ENCODE data around the gene JAK3. TPM values are rescaled to one million over a fixed set of nuclear protein-coding genes. Genes with fewer than 3 reads are reported as not detected.

JAK3 gene
- polyA plus RNA-seq, 3 donors, result 13.8 to 44.6 (median 34.0) TPM

DNA sequence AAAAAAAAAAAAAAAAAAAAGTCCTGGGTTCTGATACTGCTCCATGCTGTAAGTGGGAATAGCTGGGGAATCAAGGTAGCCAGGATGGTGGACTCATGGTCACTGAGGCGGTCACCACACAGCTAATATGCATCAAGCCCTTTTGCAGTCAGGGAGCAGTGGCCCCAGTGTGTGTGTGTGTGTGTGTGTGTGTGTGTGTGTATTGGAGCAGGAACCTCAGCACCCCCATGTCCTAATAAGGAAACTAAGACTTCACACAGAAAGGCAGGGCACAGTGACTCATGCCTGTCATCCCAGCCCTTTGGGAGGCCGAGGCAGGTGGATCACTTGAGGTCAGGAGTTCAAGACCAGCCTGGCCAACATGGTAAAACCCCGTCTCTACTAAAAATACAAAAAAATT lies 40.8 kb downstream of the JAK3 start:
- peaks cover 0 to 3% (median 1%) of the 10 kb centered on the region in 7 donors for H3K9me3 Mint-ChIP-seq
- Histone ChIP-seq H3K4me3 (replicated peaks in 1 of 3; ENCODE audit: low read depth in 2 of 3, low read length in 3 of 3) (no peak overlapping the region), H4K20me1 (ENCODE audit: insufficient read depth, low read length) (no peaks in the 10 kb centered on the region), H3K79me2 (ENCODE audit: insufficient read depth, low read length) (no peaks in the 10 kb centered on the region), H3K9ac (ENCODE audit: insufficient read depth, low read length, poor library complexity, severe bottlenecking) (no peak overlapping the region), H2AFZ (ENCODE audit: insufficient read depth, low read depth, low read length, poor library complexity, severe bottlenecking) (no peak overlapping the region), H3K9me3 (replicated peaks in 1 of 2; ENCODE audit: control insufficient read depth in 1 of 2, insufficient read depth in 1 of 2, low read length in 2 of 2) (no peaks in the 10 kb centered on the region), H3K27ac (ENCODE audit: low read depth in 1 of 2, low read length in 2 of 2) (no peak overlapping the region), H3K4me2 (replicated peaks; ENCODE audit: extremely low read depth, low read length, poor library complexity, severe bottlenecking) (no peak overlapping the region), H3K4me1 (ENCODE audit: control insufficient read depth in 1 of 2, insufficient read depth in 2 of 2, low read length in 2 of 2) (peaks cover 19 to 20% of the 10 kb centered on the region in 2 donors), H3K27me3 (ENCODE audit: control insufficient read depth in 2 of 2, insufficient read depth in 2 of 2, low read length in 2 of 2) (peaks cover 0 to 14% of the 10 kb centered on the region in 2 donors), H3K36me3 (replicated peaks in 1 of 2; ENCODE audit: control insufficient read depth in 1 of 2, insufficient read depth in 2 of 2, low read length in 2 of 2) (no peaks in the 10 kb centered on the region)
- 47% methylated on average over 2 of the region's 3 CpGs for WGBS (ENCODE audit: insufficient coverage)
- H3K36me3 Mint-ChIP-seq, result peaks cover 0 to 6% of the 10 kb centered on the region in 2 donors
- peaks cover 23% of the 10 kb centered on the region for H3K4me1 Mint-ChIP-seq
- H3K27ac Mint-ChIP-seq, result peak overlapping the region in 2 of 7 donors; percentile 36 to 61
- TF ChIP-seq, protein P1, sequence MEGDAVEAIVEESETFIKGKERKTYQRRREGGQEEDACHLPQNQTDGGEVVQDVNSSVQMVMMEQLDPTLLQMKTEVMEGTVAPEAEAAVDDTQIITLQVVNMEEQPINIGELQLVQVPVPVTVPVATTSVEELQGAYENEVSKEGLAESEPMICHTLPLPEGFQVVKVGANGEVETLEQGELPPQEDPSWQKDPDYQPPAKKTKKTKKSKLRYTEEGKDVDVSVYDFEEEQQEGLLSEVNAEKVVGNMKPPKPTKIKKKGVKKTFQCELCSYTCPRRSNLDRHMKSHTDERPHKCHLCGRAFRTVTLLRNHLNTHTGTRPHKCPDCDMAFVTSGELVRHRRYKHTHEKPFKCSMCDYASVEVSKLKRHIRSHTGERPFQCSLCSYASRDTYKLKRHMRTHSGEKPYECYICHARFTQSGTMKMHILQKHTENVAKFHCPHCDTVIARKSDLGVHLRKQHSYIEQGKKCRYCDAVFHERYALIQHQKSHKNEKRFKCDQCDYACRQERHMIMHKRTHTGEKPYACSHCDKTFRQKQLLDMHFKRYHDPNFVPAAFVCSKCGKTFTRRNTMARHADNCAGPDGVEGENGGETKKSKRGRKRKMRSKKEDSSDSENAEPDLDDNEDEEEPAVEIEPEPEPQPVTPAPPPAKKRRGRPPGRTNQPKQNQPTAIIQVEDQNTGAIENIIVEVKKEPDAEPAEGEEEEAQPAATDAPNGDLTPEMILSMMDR (IDR thresholded peaks at IDR 0.05), result no peak
- DNase-seq, result peak; percentile 21 to 51 (median 26)
- H3K4me3 Mint-ChIP-seq, result peak overlapping the region in 1 of 2 donors; percentile 76
- H3K27me3 Mint-ChIP-seq (ENCODE audit: low read depth in 3 of 3), result peaks cover 18 to 32% (median 25%) of the 10 kb centered on the region in 3 donors
- intact Hi-C loops (cut with micrococcal nuclease), result no loop called here

DNA sequence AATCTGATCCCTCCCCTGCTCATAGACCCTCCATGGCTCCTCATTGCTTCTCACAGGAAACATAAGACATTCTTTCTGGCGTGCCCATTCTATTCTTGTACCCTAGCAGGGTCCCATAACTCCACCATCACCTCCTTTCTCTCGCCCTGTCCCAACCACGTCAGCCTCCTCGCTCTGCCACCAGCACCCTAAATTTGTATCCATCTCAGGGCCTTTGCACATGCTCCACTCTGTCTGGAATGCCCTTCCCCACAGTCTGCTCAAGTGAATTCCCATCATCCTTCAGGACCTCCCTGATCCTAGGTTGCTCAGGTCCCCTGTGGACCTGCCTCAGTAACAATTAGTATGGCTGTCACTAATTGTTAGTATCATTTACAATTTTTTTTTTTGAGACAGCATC lies 42.4 kb downstream of the JAK3 start:
- TF ChIP-seq, protein P1 (IDR thresholded peaks at IDR 0.05), result no peak
- H3K27ac ChIP-seq (ENCODE audit: low read depth in 1 of 2, low read length in 2 of 2), result no peak overlapping the region
- H3K79me2 ChIP-seq (ENCODE audit: insufficient read depth, low read length), result no peaks in the 10 kb centered on the region
- no peaks in the 10 kb centered on the region for H3K36me3 ChIP-seq (replicated peaks in 1 of 2; ENCODE audit: control insufficient read depth in 1 of 2, insufficient read depth in 2 of 2, low read length in 2 of 2)
- H3K4me1 Mint-ChIP-seq, result peaks cover 23% of the 10 kb centered on the region
- 94% methylated on average over 4 of the region's 4 CpGs for WGBS (ENCODE audit: insufficient coverage)
- no peak overlapping the region for H3K4me3 ChIP-seq (replicated peaks in 1 of 3; ENCODE audit: low read depth in 2 of 3, low read length in 3 of 3)
- peaks cover 24 to 41% (median 26%) of the 10 kb centered on the region in 3 donors for H3K27me3 Mint-ChIP-seq (ENCODE audit: low read depth in 3 of 3)
- intact Hi-C loops (cut with micrococcal nuclease), result no loop called here
- no peak overlapping the region for H2AFZ ChIP-seq (ENCODE audit: insufficient read depth, low read depth, low read length, poor library complexity, severe bottlenecking)
- H3K4me1 ChIP-seq (ENCODE audit: control insufficient read depth in 1 of 2, insufficient read depth in 2 of 2, low read length in 2 of 2), result peaks cover 19 to 20% of the 10 kb centered on the region in 2 donors
- no peak for DNase-seq
- no peaks in the 10 kb centered on the region for H3K9me3 ChIP-seq (replicated peaks in 1 of 2; ENCODE audit: control insufficient read depth in 1 of 2, insufficient read depth in 1 of 2, low read length in 2 of 2)
- peaks cover 0 to 5% (median 1%) of the 10 kb centered on the region in 7 donors for H3K9me3 Mint-ChIP-seq
- no peak overlapping the region for H3K4me2 ChIP-seq (replicated peaks; ENCODE audit: extremely low read depth, low read length, poor library complexity, severe bottlenecking)
- H3K36me3 Mint-ChIP-seq, result peaks cover 0 to 6% of the 10 kb centered on the region in 2 donors
- H3K27ac Mint-ChIP-seq, result peak overlapping the region in 2 of 7 donors; percentile 21 to 27
- H3K27me3 ChIP-seq (ENCODE audit: control insufficient read depth in 2 of 2, insufficient read depth in 2 of 2, low read length in 2 of 2), result peaks cover 0 to 14% of the 10 kb centered on the region in 2 donors
- no peak overlapping the region for H3K9ac ChIP-seq (ENCODE audit: insufficient read depth, low read length, poor library complexity, severe bottlenecking)
- H3K4me3 Mint-ChIP-seq, result no peak overlapping the region
- H4K20me1 ChIP-seq (ENCODE audit: insufficient read depth, low read length), result no peaks in the 10 kb centered on the region
